ENCODE measurements around the gene VTN.
A peak's percentile ranks its signal among the peaks of the same experiment; 100 is the strongest.
"Not testable (repeated sequence)": the region's sequence is repeated elsewhere in the genome, so short reads cannot be mapped to it uniquely, and the experiment has no call there.

The VTN gene

DNA sequence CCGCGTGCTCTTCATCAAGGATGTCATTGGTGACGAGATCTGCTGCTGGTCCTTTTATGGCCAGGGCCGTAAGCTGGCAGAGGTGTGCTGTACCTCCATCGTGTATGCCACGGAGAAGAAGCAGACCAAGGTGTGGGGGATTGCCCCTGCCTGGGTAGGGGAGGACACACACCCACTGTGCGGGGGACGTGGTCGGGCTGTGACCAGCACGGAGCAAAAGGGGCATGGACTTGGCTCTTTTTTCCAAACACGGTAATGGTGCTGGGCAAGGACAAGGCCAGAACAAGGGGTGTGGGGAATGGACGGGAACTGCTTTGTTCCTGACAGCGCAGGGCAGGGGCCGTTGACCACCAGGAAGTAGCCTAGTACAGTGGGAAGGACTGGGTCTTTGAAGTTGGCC, 27.8 kb downstream of the VTN start:
- no peak for DNase-seq (ENCODE audit: low read depth in 2 of 2)

DNA sequence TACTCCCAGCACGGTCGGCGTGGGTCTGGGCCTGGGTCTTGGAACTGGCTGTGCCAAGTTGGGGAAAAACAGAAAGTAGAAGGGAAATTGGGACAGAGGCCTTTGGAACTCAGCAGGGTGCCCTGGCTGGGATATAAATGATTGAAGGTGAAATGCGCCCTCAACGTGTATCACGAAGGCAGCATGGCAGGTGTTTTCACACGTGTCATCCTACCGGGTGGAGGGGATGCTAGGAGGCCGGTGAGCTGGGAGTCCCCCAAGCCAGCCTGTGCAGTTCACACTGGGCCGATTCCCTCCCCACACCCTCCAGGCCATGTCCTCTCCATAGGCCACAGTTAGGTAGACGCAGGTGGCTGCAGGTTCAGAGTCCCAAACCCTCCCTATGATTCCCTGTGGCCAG, 28.6 kb downstream of the VTN start:
- no peak for DNase-seq (ENCODE audit: low read depth in 2 of 2)

DNA sequence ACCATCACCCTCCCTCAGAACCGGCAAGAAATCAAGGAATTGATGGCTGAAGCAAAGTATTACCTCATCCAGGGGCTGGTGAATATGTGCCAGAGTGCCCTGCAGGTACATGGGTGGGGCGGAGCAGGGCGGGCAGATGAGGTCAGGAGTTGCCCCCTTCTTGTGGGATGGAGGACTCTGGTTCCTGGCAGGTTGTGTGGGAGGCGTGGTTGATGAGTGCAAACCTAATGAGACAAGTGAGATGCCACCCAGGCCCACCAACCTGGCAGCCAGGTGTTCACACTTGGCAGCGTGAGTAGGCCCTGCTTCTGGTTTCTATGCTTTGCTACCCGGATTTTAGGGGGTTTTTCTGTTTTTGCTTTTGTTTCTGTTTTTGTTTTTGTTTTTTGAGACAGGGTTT, 29.7 kb downstream of the VTN start:
- no peak for DNase-seq (ENCODE audit: low read depth in 2 of 2)

DNA sequence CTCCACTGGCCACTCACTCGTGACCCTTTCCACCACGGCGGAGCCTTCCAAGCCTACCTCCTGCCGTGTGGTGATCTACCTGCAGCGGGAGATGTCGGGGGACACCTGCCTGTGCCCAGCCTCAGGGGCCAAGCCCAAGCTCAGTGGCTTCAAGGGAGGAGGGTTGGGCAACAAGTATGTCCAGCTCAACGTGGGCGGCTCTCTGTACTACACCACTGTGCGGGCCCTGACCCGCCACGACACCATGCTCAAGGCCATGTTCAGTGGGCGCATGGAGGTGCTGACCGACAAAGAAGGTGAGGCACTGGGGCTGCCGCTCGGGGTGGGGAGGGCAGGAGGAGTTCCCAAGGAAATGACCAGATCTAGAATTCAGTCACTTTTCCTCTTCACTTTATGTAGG, 30.7 kb downstream of the VTN start:
- no peak for DNase-seq (ENCODE audit: low read depth in 2 of 2)

DNA sequence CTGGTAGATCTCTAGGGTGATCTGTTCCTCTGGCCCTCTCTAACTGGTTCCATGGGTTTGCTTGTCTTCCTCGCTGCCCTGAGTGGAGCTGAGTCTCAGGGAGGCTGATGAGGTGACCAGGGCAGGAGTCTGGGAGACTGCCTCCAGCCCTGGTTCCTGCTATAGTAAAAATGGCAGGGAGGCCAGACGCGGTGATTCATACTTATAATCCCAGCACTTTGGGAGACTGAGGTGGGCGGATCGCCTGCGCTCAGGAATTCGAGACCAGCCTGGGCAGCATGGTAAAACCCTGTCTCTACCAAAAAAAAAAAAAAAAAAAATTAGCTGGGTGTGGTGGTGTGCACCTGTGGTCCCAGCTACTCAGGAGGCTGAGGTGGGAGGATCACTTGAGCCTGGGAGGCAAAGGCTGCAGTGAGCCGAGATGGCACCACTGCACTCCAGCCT, 31.3 kb downstream of the VTN start:
- not testable (repeated sequence) for DNase-seq (ENCODE audit: low read depth in 2 of 2)

DNA sequence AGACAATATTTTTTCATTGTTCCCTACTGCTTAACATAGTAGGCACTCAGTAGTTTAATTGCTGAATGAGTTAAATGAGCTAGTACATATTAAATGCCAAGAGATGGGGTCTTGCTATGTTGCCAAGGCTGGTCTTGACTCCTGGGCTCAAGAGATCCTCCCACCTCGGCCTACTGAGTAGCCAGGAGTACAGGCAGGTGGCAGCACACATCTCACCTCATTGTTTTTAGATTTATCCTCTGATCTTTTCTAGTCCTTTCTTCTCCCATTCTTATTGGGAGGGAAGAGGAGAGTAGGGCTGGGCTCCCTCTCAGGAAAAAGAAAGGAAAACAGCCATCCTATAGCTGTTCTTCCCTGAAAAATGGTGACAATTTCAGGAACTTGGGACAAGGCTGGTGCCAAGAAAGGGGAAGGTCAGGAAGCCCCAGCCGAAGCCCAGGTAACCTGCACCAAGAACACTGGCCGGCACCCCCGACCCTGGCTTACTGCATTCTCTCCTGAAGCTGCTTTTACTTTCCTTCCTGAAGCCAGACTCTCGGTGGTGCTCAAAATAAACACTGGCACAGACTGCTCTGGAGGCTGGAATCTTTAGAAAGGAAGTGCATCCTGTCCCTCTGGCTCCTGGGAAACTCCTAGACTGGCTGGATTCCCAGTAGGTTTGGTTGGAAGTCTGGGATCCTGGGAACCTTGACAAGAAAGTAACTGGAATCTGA, 31.9 kb downstream of the VTN start:
- no peak for DNase-seq (ENCODE audit: low read depth in 2 of 2)

DNA sequence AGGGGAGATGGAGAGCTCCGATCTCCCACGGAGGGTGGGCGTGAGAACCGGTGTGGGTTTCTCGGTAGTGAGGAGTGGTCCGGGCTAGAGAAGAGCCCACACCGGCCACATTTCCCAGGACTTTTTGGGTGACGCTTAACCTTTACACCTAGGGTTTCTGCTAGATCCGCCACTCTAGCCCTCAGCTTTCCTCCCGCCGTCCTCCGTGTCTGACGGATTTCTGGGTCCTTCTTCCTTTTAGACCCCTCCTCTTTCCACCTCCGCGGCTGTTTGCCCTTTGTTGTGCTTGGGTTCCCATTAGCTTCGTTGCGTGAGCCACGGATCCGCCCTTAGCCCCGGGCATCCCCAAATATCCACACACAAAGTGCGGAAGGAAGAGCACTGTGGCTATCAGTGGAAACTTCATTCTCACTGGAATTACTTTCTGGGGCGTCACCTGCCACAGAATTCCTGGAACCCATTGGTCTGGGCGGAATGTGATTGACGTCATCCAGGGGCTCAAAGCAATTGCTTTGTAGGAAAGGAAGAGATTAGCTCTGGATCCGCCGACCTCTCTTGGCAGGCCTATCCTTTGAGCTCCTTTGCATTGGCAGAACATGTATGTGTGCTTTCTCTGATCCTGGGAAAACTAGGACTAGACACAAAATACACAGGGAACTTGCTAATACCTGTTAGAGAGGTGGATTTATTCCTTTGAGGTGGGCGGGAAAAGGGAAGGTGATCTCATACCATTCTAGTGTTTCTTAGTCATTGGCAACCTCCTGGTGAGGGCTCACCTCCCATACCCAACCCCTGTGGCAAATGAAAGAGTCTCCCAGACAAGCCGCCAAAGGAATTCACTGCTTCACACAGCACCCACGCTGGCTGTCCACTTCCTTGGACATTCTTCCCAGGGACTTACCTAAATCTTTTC, 33.9 kb downstream of the VTN start:
- no peak for DNase-seq (ENCODE audit: low read depth in 2 of 2)

DNA sequence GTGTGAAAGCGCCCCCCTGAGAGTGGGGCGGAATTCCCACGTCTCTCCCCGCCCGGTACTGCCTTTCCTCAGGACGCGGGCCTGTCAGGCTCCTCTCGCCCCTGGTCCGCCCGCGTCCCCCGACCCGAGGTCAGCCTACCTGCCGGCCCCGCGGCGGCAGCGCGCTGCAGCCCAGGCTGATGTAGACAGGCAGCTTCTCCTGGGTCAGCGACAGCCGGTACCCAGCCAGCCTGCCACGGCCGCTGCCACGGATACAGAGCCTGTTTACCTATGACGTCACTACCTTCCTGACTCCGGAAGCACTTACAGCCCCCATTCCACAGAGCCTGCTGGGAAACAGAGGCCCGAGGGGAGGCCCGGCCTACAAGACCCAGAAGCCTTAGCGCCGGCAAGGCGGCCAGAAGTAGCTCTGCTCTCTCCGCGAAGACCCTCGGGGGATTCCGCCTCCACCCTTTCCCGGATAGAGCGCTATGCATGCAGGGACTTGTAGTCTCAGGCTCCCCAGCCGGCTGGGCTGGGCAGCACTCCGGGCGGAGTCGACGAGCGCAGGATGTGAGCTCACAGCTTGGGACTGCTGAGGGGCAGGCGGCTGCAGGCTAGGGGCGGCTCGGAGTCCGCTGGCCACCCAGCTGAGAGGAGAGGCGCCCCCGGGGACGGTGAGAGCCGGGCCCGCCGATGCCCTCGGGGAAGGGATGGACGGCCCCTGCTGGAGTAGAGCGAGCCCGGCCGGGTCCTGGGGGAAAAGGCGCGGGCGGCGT, 34.7 kb downstream of the VTN start, which contains the start of the genes IFT20 and TNFAIP1:
Gene IFT20, minus strand, starts transcription at position 272 of the 758 bp plus-strand sequence. CDS start 3,487 bp downstream, outside the sequence.
Gene TNFAIP1, plus strand, starts transcription at position 561 of the 758 bp plus-strand sequence. CDS start 3,761 bp downstream, outside the sequence.
- DNase-seq (ENCODE audit: low read depth in 2 of 2), result peak; percentile 95 to 99

DNA sequence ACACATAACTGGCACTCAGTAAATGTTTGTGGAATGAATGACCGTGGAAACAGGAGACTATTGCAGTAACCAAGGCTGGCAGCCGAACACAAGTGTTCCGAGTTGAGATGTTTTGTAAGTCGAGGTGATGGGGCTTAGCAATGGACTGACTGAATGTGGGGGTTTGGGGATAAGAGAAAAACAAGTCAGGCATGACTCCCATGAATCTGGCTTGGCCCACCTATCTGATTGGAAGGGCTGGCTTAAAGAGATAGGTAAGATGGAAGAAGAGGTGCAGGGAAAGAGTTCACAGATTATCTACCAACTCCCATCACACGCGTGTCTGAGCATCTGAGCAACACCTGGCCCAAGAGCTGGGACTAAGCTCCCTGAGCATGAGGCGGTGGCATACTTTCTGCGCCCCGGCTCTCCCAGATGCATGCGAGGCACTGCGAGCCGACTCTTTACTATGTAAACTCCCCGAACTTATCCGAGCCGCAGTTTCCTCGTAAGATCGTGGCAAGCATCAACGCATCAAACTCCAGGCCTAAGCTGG, 35.4 kb downstream of the VTN start:
- no peak for DNase-seq (ENCODE audit: low read depth in 2 of 2)

DNA sequence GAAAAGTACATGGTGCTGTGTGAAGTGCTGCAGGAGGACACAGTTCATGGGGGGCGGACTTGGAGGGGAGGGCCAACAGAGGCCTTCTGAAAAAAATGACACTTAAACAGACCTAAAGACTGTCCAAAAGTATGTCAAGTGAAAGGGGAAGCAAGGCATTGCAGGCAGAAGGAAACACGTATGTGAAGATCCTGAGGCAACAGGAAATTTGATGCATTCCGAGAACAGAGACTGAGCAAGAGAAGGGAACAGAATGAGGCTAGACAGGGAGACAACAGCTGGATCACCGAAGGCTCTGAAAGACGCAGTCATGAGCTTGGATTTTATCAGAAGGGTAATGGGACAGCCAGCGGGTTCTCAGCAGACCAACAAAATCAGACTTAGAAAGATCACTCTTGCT, 35.9 kb downstream of the VTN start:
- DNase-seq (ENCODE audit: low read depth in 2 of 2), result no peak

DNA sequence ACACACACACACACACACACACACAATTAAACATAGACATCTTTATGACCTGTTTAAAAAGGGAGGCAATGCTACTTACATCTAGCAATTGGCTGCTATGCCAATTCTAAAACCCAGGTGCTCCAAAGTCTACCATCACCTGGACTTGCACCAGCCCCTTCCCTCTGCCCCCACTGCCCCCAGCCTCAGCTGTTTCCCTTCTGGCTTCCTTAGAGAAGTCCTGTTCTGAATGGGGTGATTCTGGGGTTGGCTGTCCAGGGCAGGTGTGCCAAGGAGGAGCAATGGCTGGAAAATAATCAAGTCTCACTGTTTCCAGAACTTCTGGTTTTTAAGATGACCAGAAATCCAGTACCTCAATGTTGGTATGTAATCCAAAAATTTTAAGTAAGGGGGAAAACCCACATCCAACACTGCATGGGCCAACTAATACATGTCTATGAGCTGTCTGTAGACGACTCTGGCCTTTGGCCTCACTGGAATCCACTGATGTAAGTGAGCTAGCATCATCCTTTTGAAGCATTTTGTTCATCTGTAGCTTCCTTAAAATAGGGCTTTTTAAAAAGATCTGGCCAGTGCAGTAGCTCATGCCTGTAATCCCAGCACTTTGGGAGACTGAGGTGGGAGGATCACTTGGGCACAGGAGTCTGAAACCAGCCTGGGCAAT, 36.9 kb downstream of the VTN start:
- no peak for DNase-seq (ENCODE audit: low read depth in 2 of 2)

DNA sequence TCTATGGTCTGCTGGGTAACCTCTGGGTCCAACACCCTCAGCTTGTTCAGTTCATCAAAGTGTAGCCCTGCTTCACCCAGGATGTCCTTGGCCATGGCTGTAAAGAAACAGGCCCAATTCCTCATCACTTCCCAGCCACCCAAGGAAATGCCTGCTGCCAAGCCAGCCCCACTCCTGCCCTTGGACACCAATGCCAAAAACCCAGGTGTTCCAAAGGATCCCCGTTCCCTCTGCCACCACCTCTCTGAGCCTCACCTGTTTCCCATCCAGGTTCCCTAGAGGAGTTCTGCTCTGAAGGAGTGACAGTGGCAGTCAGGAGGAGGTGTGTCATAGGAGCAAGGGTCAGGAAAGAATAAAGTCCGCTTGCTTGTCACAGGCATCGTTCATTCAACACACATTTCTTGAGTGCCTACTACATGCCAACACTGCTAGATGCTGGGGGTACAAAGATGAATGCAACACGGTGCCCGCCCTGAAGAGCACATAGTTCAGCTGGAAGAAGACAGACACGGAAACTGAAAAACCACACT, 38.2 kb downstream of the VTN start:
- DNase-seq (ENCODE audit: low read depth in 2 of 2), result no peak

DNA sequence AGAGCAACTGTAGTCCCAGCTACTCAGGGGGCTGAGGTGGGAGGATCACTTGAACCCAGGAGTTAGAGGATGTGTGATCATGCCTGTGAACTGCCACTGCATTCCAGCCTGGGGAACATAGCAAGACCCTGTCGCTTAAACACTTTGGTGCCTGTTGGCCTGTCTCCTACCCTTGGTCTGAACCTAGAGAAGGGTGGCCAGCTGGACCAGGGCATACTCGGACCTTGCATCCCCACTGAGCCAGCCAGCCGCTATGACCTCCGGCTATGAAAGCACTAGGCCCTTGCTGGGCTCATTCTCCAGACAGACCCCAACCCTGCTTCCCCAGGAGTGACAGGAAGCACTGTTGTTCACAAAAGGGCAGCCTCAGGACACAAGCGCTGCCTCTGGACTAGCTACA, 39.4 kb downstream of the VTN start:
- no peak for DNase-seq (ENCODE audit: low read depth in 2 of 2)

DNA sequence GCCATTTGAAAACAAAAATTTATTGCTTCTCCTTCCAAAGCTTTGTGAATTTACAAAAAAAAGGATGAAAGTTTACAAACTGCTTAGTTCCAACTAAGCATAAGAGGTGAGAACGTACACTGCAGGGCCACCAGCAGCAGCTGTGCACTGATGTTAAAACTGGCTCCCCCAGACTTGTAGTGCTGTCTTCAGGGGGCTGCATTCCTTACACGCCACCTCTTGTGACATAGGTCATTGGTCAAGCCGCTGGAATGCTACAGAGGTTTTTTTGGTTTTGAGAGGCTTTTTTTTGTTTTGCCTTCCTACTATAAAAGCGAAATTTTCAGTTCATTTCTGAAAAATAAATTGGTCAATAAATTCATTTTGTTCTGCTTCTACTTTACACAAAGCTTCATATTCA, 41.8 kb downstream of the VTN start:
- DNase-seq (ENCODE audit: low read depth in 2 of 2), result no peak

DNA sequence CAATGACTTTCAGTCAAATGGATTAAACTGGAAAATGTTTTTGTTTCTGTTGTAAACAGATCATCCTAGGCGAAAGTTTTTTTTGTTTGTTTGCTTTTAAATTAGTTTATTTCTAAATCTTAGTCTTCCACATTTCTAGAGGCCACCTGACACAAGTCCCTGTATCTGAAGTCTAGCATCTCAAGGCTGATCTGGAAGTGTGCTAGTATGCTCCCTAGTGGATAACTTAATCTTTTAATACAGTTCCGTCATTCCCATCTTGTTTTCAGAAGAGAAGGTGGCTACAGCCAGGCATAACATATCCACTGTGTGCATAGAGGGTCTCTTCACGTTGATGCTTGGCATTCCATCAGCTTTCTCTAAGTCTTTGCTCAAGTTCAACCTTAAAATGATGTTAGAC, 42.4 kb downstream of the VTN start:
- DNase-seq (ENCODE audit: low read depth in 2 of 2), result no peak

DNA sequence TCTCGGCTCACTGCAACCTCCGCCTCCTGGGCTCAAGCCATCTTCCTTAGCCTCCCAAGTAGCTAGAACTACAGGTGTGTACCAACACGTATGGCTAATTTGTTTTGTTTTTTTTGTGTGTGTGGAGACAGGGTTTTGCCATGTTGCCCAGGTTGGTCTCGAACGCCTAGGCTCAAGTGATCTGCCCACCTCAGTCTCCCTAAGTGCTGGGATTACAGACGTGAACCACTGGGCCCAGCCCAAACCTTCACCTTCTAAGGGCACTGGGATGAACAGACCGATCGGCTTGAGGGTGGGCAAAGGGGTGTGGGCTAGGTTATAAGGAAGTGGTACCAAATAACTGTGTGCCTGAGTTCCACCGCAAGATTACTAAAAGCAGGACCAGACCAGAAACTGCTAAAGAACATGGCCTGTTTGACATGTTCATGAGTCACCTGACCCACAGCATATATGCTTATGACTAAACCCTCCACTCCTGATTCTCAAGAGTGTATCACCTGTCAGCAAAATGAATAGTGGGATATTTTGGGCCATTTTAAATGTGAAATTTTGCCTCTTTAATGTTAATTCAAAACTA, 43.0 kb downstream of the VTN start:
- no peak for DNase-seq (ENCODE audit: low read depth in 2 of 2)

DNA sequence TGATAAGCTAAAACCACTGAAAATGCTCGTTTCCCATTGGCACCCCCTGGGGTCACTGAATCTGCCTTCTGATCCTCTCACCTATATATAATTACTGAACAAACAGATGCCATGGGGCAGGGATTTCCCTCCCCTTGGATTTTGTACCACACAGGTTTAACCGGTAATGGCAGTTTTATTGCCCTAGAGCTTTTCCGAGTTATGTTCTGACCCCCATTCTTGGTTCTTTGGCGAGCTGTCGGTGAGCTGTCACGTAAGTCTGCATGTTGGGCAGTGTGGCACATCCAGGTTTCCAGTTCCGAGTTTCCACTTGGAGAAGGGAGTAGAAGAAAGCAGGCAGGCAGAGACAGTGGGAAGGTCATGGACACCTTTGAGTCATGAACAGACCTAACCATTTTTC, 44.0 kb downstream of the VTN start:
- no peak for DNase-seq (ENCODE audit: low read depth in 2 of 2)

DNA sequence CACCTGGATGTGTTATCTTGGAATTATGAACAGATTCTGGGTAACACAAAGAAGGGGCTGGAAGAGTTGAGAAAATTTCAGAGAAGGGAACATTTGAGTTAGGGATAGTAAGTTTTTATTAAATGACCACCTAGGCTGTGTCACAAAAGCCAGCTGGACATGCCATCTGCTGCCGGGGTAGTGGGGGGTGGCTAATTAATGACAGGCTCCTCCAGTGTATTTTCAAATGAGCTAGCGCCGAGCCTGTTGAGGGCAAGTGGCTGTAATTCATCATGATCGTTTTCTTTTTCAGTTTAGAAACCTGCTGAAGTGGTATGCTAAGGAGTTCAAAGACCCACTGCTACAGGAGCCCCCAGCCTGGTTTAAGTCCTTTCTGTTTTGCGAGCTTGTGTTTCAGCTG, 44.9 kb downstream of the VTN start:
- no peak for DNase-seq (ENCODE audit: low read depth in 2 of 2)

DNA sequence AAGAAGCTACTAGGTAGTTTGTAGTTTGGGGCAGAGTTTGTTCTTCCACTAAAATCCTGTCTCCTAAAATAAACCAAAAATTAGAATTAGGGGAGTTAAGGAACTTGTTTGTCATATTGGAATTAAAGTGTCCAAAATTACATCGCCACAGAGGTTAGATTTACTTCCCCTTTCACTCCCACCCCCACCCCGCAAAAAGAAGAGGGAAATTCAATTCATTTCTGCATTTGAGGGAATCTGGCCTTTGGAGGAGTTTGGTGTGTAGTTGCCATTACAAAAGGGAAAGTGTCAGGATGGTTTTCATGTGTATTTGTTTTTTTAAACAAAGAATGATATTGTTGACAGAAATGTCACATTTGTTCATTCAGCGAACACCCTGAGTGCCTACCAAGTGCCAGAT, 45.3 kb downstream of the VTN start:
- DNase-seq (ENCODE audit: low read depth in 2 of 2), result no peak

DNA sequence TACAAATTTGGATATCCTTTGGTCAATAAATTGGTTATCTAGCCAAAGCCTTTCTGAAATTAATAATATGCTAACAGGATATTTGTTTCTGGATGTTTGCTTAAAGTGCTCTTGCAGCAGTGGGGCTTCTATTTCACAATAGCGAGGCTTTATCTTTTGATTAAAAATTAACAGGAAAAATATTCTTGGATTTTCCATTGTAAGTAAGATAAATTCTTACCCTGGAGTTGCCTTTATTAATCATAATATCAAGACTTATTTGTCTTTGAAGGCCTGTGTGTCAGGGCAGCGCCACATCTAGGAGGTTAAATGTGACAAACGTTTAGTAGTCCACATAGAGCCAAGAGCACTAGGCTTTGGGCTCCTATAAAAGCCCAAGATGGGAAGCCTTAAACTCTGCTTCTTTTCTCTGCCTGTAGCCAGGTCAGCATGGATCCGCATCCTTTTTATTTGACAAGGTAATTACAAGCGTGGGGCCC, 45.8 kb downstream of the VTN start:
- DNase-seq (ENCODE audit: low read depth in 2 of 2), result no peak

Measured in stimulated activated CD8-positive, alpha-beta memory T cell treated with anti-CD3 and anti-CD28 coated beads, Interleukin-15, amount 100 ng/mL, for 4 hours (primary cell).